Trophoblast cell (in vitro differentiated cells and primary cell): ENCODE data around the gene GCC1.

Experiments used
- DNase-seq, 2 donors: peaks; one replicate each; pipeline ENCODE4 v3.0.0-alpha.2; 2016
- H2AFZ ChIP-seq: 2 replicates; pipeline ENCODE4 v1.6.1; 2013; ENCODE audit warnings: low read length, moderate library complexity, mild to moderate bottlenecking; ENCODE audit not compliant: insufficient read depth, poor library complexity
- H2AK5ac ChIP-seq: 2 replicates; pipeline ENCODE4 v1.6.1; 2013; ENCODE audit warnings: mild to moderate bottlenecking, low read length
- H2BK120ac ChIP-seq: 2 replicates; pipeline ENCODE4 v1.6.1; 2013; ENCODE audit warnings: low read length, mild to moderate bottlenecking, moderate library complexity; ENCODE audit not compliant: insufficient read depth, poor library complexity
- H2BK12ac ChIP-seq: 2 replicates; pipeline ENCODE4 v1.6.1; 2013; ENCODE audit warnings: mild to moderate bottlenecking, low read length, moderate library complexity
- H2BK5ac ChIP-seq: 2 replicates; pipeline ENCODE4 v1.6.1; 2013; ENCODE audit warnings: low read length, low read depth, moderate library complexity, mild to moderate bottlenecking; ENCODE audit not compliant: poor library complexity
- H3K14ac ChIP-seq: 2 replicates; pipeline ENCODE4 v1.6.1; 2013; ENCODE audit warnings: mild to moderate bottlenecking, low read length
- H3K18ac ChIP-seq: 2 replicates; pipeline ENCODE4 v1.6.1; 2013; ENCODE audit warnings: mild to moderate bottlenecking, low read length
- H3K23ac ChIP-seq: 2 replicates; pipeline ENCODE4 v1.6.1; 2013; ENCODE audit warnings: low read length
- H3K27ac ChIP-seq: 2 replicates; pipeline ENCODE4 v1.5.1; 2013; ENCODE audit warnings: low read depth, mild to moderate bottlenecking, inconsistent platforms, low read length, moderate library complexity
- H3K27me3 ChIP-seq: 2 replicates; pipeline ENCODE4 v1.6.1; 2013; ENCODE audit warnings: inconsistent platforms, mild to moderate bottlenecking, low read length, moderate library complexity; ENCODE audit not compliant: insufficient read depth
- H3K36me3 ChIP-seq, 2 experiments: 1 replicate in 1 of 2; 2 replicates in 1 of 2; pipeline ENCODE4 v1.6.1; 2013; ENCODE audit warnings: low read length in 2 of 2, mild to moderate bottlenecking in 2 of 2, moderate library complexity in 1 of 2; ENCODE audit not compliant: insufficient read depth in 2 of 2, control insufficient read depth in 1 of 2
- H3K4ac ChIP-seq: 2 replicates; pipeline ENCODE4 v1.6.1; 2013; ENCODE audit warnings: low read depth, mild to moderate bottlenecking, low read length, moderate library complexity
- H3K4me1 ChIP-seq, 2 experiments: 1 replicate in 1 of 2; 2 replicates in 1 of 2; pipeline ENCODE4 v1.6.1; 2013; ENCODE audit warnings: low read length in 2 of 2, mild to moderate bottlenecking in 2 of 2, moderate library complexity in 1 of 2; ENCODE audit not compliant: insufficient read depth in 2 of 2, control insufficient read depth in 1 of 2
- H3K4me2 ChIP-seq: 2 replicates; pipeline ENCODE4 v1.6.1; 2013; ENCODE audit warnings: inconsistent platforms, mild to moderate bottlenecking, low read length, moderate library complexity
- H3K4me3 ChIP-seq: 2 replicates; pipeline ENCODE4 v1.5.1; 2013; ENCODE audit warnings: mild to moderate bottlenecking, low read depth, low read length, inconsistent platforms
- H3K79me1 ChIP-seq: one replicate; pipeline ENCODE4 v1.6.1; 2013; ENCODE audit warnings: low read length
- H3K79me2 ChIP-seq: 2 replicates; pipeline ENCODE4 v1.6.1; 2013; ENCODE audit warnings: low read length, mild to moderate bottlenecking; ENCODE audit not compliant: control insufficient read depth, insufficient read depth, poor library complexity
- H3K9ac ChIP-seq: 2 replicates; pipeline ENCODE4 v1.6.1; 2013; ENCODE audit warnings: mild to moderate bottlenecking, low read length
- H3K9me3 ChIP-seq: 2 replicates; pipeline ENCODE4 v1.6.1; 2013; ENCODE audit warnings: low read depth, mild to moderate bottlenecking, control low read depth, inconsistent platforms, low read length; ENCODE audit not compliant: insufficient read depth
- H4K12ac ChIP-seq: 2 replicates; pipeline ENCODE4 v1.6.1; 2013; ENCODE audit warnings: low read depth, mild to moderate bottlenecking, low read length, moderate library complexity
- H4K8ac ChIP-seq: 2 replicates; pipeline ENCODE4 v1.6.1; 2013; ENCODE audit warnings: low read depth, mild to moderate bottlenecking, low read length, moderate library complexity
- H4K91ac ChIP-seq: one replicate; pipeline ENCODE4 v1.6.1; 2013; ENCODE audit warnings: low read depth, mild to moderate bottlenecking, low read length, moderate library complexity
- WGBS: extraction: QIAGEN DNeasy Blood & Tissue Kit; methylation state at CpG from one replicate; pipeline ENCODE4 v1.1.7; 2013; ENCODE audit warnings: missing lambda C conversion rate; ENCODE audit not compliant: insufficient read length, insufficient coverage; ENCODE audit errors: extremely low coverage; 5-methylcytosine and 5-hydroxymethylcytosine counted together

Gene GCC1

DNA sequence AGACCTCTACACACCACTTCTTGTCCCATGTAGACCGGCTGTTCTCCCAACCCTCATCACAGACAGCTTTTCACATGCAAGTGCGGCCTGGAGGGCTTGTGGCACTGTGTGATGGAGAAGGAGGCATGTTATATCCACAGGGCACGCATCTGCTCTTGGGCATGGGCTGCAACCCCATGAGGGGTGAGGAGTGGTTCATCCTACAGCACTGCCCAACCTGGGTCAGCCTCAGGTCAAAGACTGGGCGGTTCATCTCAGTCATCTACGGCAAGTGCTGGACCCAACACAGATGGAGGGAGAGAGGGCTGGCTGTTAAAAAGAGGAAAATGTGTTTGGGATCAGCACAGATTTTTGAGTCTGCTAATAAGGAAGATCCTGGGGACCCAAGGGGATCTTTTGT lies 10.3 kb upstream of the GCC1 start:
- no peak overlapping the region for H2BK12ac ChIP-seq
- H4K91ac ChIP-seq, result no peak overlapping the region
- no peaks in the 10 kb centered on the region for H3K4me1 ChIP-seq
- H3K18ac ChIP-seq, result no peak overlapping the region
- no peak overlapping the region for H4K8ac ChIP-seq
- H3K36me3 ChIP-seq, result peaks cover 10% of the 10 kb centered on the region in 2 experiments
- no peaks in the 10 kb centered on the region for H3K27me3 ChIP-seq
- no peak overlapping the region for H3K27ac ChIP-seq
- no peaks in the 10 kb centered on the region for H3K79me2 ChIP-seq
- no peak overlapping the region for H2AK5ac ChIP-seq
- H3K79me1 ChIP-seq, result no peaks in the 10 kb centered on the region
- no peak overlapping the region for H2AFZ ChIP-seq
- H3K9ac ChIP-seq, result no peak overlapping the region
- H3K4me3 ChIP-seq, result no peak overlapping the region
- H3K4me2 ChIP-seq, result no peak overlapping the region
- DNase-seq, result no peak
- H2BK5ac ChIP-seq, result no peak overlapping the region
- no peak overlapping the region for H3K23ac ChIP-seq
- H4K12ac ChIP-seq, result no peak overlapping the region
- H3K4ac ChIP-seq, result no peak overlapping the region
- H2BK120ac ChIP-seq, result no peak overlapping the region
- H3K14ac ChIP-seq, result no peak overlapping the region
- peaks cover 1% of the 10 kb centered on the region for H3K9me3 ChIP-seq
- WGBS, result no CpG with 5 or more reads among the region's 5 CpGs

DNA sequence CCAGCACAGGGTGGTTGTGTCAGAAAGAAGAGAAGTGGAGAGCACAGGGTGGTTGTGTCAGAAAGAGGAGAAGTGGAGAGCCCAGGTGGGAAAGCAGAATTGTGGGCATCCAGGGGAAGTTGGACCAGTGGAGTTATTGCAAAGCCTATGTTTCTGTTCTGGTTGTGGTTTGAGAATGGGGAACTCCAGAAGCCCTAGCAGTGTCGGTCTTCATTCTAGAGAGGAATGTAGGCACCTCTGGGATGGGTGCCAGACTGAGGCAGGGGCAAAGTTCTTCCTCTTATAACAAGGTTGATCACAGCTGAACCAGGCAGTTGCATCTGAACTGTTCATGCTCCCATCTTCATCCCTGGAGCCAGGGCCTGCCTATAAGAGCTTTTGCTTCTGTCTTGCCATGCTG lies 9.1 kb upstream of the GCC1 start:
- no peaks in the 10 kb centered on the region for H3K79me1 ChIP-seq
- no CpG with 5 or more reads among the region's 1 CpG for WGBS

GRCh38 chr7:127592550-127592949 lies 7.2 kb upstream of the GCC1 start:
- Histone ChIP-seq H3K23ac (no peak overlapping the region), H3K27me3 (no peaks in the 10 kb centered on the region), H3K9me3 (peaks cover 1% of the 10 kb centered on the region), H3K27ac (no peak overlapping the region), H2BK5ac (no peak overlapping the region), H2AK5ac (no peak overlapping the region), H2BK12ac (no peak overlapping the region), H3K9ac (no peak overlapping the region), H3K18ac (no peak overlapping the region), H3K14ac (no peak overlapping the region), H4K91ac (no peak overlapping the region), H3K36me3 (peaks cover 12 to 16% of the 10 kb centered on the region in 2 experiments), H3K79me2 (peaks cover 6% of the 10 kb centered on the region), H3K4me1 (peaks cover 8 to 10% of the 10 kb centered on the region in 2 experiments), H4K12ac (no peak overlapping the region), H2BK120ac (no peak overlapping the region), H3K4me2 (no peak overlapping the region), H4K8ac (no peak overlapping the region), H3K4ac (no peak overlapping the region), H2AFZ (no peak overlapping the region), H3K79me1 (peaks cover 9% of the 10 kb centered on the region), H3K4me3 (no peak overlapping the region)
- no peak for DNase-seq
- no CpG with 5 or more reads among the region's 4 CpGs for WGBS

More for the DNA sequence above, 9.1 kb upstream of the GCC1 start:
- H3K23ac ChIP-seq, result no peak overlapping the region
- H3K4me2 ChIP-seq, result no peak overlapping the region
- no peak for DNase-seq
- no peak overlapping the region for H2AK5ac ChIP-seq
- H3K4me1 ChIP-seq, result peaks cover 0 to 1% of the 10 kb centered on the region in 2 experiments
- H2AFZ ChIP-seq, result no peak overlapping the region
- H2BK5ac ChIP-seq, result no peak overlapping the region
- no peak overlapping the region for H3K27ac ChIP-seq
- H3K4ac ChIP-seq, result no peak overlapping the region
- H3K9ac ChIP-seq, result no peak overlapping the region
- H3K4me3 ChIP-seq, result no peak overlapping the region
- no peaks in the 10 kb centered on the region for H3K27me3 ChIP-seq
- no peak overlapping the region for H4K91ac ChIP-seq
- no peak overlapping the region for H2BK120ac ChIP-seq
- H3K14ac ChIP-seq, result no peak overlapping the region
- peaks cover 1% of the 10 kb centered on the region for H3K9me3 ChIP-seq
- peaks cover 12 to 14% of the 10 kb centered on the region in 2 experiments for H3K36me3 ChIP-seq
- no peak overlapping the region for H4K12ac ChIP-seq
- H4K8ac ChIP-seq, result no peak overlapping the region
- no peak overlapping the region for H2BK12ac ChIP-seq
- H3K79me2 ChIP-seq, result no peaks in the 10 kb centered on the region
- no peak overlapping the region for H3K18ac ChIP-seq

- peaks cover 12 to 16% of the 10 kb centered on the region in 2 experiments for H3K36me3 ChIP-seq
- H3K14ac ChIP-seq, result no peak overlapping the region
- no CpG with 5 or more reads among the region's 6 CpGs for WGBS
- no peak overlapping the region for H2AFZ ChIP-seq
- H2BK5ac ChIP-seq, result no peak overlapping the region
- no peak overlapping the region for H2BK120ac ChIP-seq
- H4K12ac ChIP-seq, result no peak overlapping the region
- no peak overlapping the region for H3K4me2 ChIP-seq
- peaks cover 9% of the 10 kb centered on the region for H3K79me1 ChIP-seq
- H2BK12ac ChIP-seq, result no peak overlapping the region
- DNase-seq, result no peak
- H3K4ac ChIP-seq, result no peak overlapping the region
- no peak overlapping the region for H4K91ac ChIP-seq
- H3K23ac ChIP-seq, result no peak overlapping the region
- H3K27ac ChIP-seq, result no peak overlapping the region
- peaks cover 1% of the 10 kb centered on the region for H3K9me3 ChIP-seq
- H3K18ac ChIP-seq, result no peak overlapping the region
- H3K4me1 ChIP-seq, result peaks cover 10% of the 10 kb centered on the region in 2 experiments
- H2AK5ac ChIP-seq, result no peak overlapping the region
- no peaks in the 10 kb centered on the region for H3K27me3 ChIP-seq
- no peak overlapping the region for H3K4me3 ChIP-seq
- peaks cover 6% of the 10 kb centered on the region for H3K79me2 ChIP-seq
- no peak overlapping the region for H3K9ac ChIP-seq
- no peak overlapping the region for H4K8ac ChIP-seq
These were observed 6.2 kb upstream of the GCC1 start for GRCh38 chr7:127591591-127591990.
